Islet of Langerhans (tissue), 1 donor: ENCODE results near the gene TRIM14.

ENCODE experiments used
- FAIRE-seq: peaks from one replicate; lab custom pipeline; 2011; peaks lifted over from hg19 to GRCh38; lab: Jason Lieb, UNC

Gene TRIM14

GRCh38 chr9:98118640-98119601, at the start of gene TRIM14:
Gene TRIM14, minus strand, starts transcription at chr9:98119222. Its CDS starts 34 bp downstream, at chr9:98119188.
- no peak for FAIRE-seq

- no peak for FAIRE-seq
These were observed 49.2 kb upstream of the TRIM14 start for GRCh38 chr9:98168153-98168780.

GRCh38 chr9:98164912-98165311, 45.9 kb upstream of the TRIM14 start:
- no peak for FAIRE-seq

- no peak for FAIRE-seq
These were observed 43.6 kb upstream of the TRIM14 start for GRCh38 chr9:98162613-98163012.

- FAIRE-seq: no peak
These were observed 42.8 kb upstream of the TRIM14 start for GRCh38 chr9:98161851-98162250.

- FAIRE-seq: no peak
These were observed 40.8 kb upstream of the TRIM14 start for GRCh38 chr9:98159790-98160189.

- FAIRE-seq: no peak
These were observed 40.3 kb upstream of the TRIM14 start for GRCh38 chr9:98159301-98159700.

GRCh38 chr9:98158071-98158831, 39.2 kb upstream of the TRIM14 start:
- no peak for FAIRE-seq

- no peak for FAIRE-seq
These were observed 38.4 kb upstream of the TRIM14 start for GRCh38 chr9:98157372-98157771.

GRCh38 chr9:98154678-98155077, 35.7 kb upstream of the TRIM14 start:
- no peak for FAIRE-seq

- FAIRE-seq: no peak
These were observed 33.5 kb upstream of the TRIM14 start for GRCh38 chr9:98152526-98152925.

- no peak for FAIRE-seq
These were observed 31.7 kb upstream of the TRIM14 start for GRCh38 chr9:98150721-98151120.

GRCh38 chr9:98150164-98150563, 31.1 kb upstream of the TRIM14 start:
- no peak for FAIRE-seq

GRCh38 chr9:98149422-98149821, 30.4 kb upstream of the TRIM14 start:
- no peak for FAIRE-seq

GRCh38 chr9:98148486-98148885, 29.5 kb upstream of the TRIM14 start:
- no peak for FAIRE-seq

GRCh38 chr9:98147582-98147981, 28.6 kb upstream of the TRIM14 start:
- FAIRE-seq: no peak

GRCh38 chr9:98146101-98146991, 27.3 kb upstream of the TRIM14 start:
- no peak for FAIRE-seq

GRCh38 chr9:98144631-98145030, 25.6 kb upstream of the TRIM14 start:
- FAIRE-seq: no peak

GRCh38 chr9:98144076-98144475, 25.1 kb upstream of the TRIM14 start:
- no peak for FAIRE-seq

GRCh38 chr9:98142925-98143481, 24.0 kb upstream of the TRIM14 start:
- no peak for FAIRE-seq

GRCh38 chr9:98142182-98142907, 23.3 kb upstream of the TRIM14 start:
- FAIRE-seq: no peak
